Raji (cell line): ENCODE results near the gene LRFN3.

Source experiments
- POLR2A ChIP-seq: IDR thresholded peaks from 2 replicates; pipeline ENCODE4 v1.6.1; 2011; ENCODE audit warnings: low read depth, low read length, control low read depth; ENCODE audit not compliant: insufficient read depth

The LRFN3 gene

GRCh38 chr19:35943321-35944301 lies 7.4 kb downstream of the LRFN3 start:
- TF ChIP-seq POLR2A: no peak

- no peak for TF ChIP-seq POLR2A
Measured at GRCh38 chr19:35944556-35944955, 8.4 kb downstream of the LRFN3 start.

- no peak for TF ChIP-seq POLR2A
Measured at GRCh38 chr19:35945121-35945790, 9.1 kb downstream of the LRFN3 start.

GRCh38 chr19:35946203-35946602 lies 10.0 kb downstream of the LRFN3 start:
- TF ChIP-seq POLR2A: no peak

- no peak for TF ChIP-seq POLR2A
Measured at GRCh38 chr19:35949131-35949530, 13.0 kb downstream of the LRFN3 start.

GRCh38 chr19:35955881-35956634 lies 19.9 kb downstream of the LRFN3 start:
- TF ChIP-seq POLR2A: no peak

- TF ChIP-seq POLR2A: no peak
Measured at GRCh38 chr19:35958660-35959039, 22.5 kb downstream of the LRFN3 start.

GRCh38 chr19:35959040-35959967 lies 23.1 kb downstream of the LRFN3 start:
- no peak for TF ChIP-seq POLR2A

GRCh38 chr19:35959968-35960320 lies 23.8 kb downstream of the LRFN3 start:
- TF ChIP-seq POLR2A: no peak

GRCh38 chr19:35960432-35960972 lies 24.3 kb downstream of the LRFN3 start:
- no peak for TF ChIP-seq POLR2A

GRCh38 chr19:35963514-35963913 lies 27.3 kb downstream of the LRFN3 start:
- no peak for TF ChIP-seq POLR2A

- no peak for TF ChIP-seq POLR2A
Measured at GRCh38 chr19:35966771-35967170, 30.6 kb downstream of the LRFN3 start.

GRCh38 chr19:35973487-35973886 lies 37.3 kb downstream of the LRFN3 start:
- no peak for TF ChIP-seq POLR2A

GRCh38 chr19:35975608-35976214 lies 39.5 kb downstream of the LRFN3 start:
- TF ChIP-seq POLR2A: no peak
